ENCODE data around the gene MEIS2.

MEIS2 gene

DNA sequence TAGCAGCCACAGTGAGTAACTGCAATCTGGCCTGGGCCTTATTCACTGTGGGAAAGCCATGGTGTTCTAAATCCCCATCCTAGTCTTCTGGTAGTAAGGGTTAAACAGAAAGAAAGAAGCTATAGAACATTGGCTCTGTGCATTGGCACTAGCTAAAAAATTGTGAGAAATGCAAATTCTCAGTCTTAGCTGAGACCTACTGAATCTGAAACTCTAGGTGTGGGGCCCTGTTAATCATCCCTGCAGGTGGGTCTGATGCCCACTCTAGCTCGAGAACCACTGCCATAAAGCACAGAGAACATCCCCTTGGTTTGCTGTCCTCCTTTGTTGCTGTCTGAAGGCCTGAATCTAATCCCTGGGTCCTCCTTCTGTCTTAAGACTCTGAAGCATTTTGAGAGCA, 59.3 kb downstream of the MEIS2 start:
- H3K4me1 Mint-ChIP-seq (ENCODE audit: low read depth) = no peaks in the 10 kb centered on the region
- no peak overlapping the region for H3K4me3 Mint-ChIP-seq
- no peaks in the 10 kb centered on the region for H3K27me3 Mint-ChIP-seq
- H3K9me3 Mint-ChIP-seq = no peaks in the 10 kb centered on the region
- intact Hi-C loops (cut with micrococcal nuclease) = no loop called here
- H3K27ac Mint-ChIP-seq = no peak overlapping the region
- H3K36me3 Mint-ChIP-seq (ENCODE audit: low read depth) = no peaks in the 10 kb centered on the region

DNA sequence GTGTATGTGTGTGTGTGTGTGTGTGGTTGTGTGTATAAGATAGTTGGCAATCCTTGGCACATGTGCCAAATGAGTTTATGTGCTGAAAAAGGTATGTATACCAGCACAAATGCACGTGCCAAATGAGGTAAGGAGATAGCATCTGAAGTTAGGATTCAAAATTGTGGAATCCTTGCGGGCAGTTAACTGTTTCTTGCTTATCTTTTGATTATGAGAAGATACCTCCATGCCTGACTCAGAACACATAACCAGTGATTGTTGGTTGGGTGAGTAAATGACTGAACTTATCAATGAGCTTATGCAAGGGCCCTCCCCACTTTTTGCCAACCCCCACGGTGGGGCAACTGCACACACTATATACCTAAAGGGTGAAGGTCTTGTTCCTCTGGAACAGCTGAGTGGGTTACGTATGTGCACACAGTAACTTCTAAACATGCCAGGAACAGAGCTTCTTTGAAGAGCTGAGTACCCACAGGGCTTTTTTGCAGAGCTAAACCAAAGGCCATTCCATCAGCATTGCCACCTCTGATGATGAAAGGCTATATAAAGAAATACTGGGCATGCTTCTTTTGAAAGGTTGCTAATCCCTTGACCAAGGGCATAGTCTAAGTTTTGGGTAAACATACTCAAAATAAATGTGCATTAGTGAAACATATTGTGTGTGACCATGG, 60.1 kb downstream of the MEIS2 start:
- Mint-ChIP-seq H3K36me3 (ENCODE audit: low read depth) (no peaks in the 10 kb centered on the region), H3K9me3 (no peaks in the 10 kb centered on the region), H3K4me1 (ENCODE audit: low read depth) (no peaks in the 10 kb centered on the region), H3K4me3 (no peak overlapping the region), H3K27me3 (no peaks in the 10 kb centered on the region), H3K27ac (no peak overlapping the region)
- intact Hi-C loops (cut with micrococcal nuclease) = no loop called here

DNA sequence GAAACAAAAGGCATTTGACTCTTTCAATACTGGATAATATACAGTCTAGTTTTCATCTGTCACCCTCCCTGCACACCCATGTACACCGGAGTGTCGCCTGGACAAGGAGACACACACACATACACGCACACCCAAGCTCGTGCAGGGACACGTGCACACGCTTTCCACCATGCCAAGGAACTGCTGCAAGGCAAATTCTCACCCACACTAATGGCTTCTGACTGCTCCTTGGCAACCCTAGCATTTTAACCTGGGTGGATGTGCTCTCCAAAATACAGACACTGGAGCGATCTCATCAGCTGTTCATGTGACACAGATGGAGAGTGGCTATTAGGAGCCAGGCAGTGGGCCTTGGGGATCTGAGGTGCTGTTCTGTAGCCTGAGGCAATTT, 61.6 kb downstream of the MEIS2 start:
- Mint-ChIP-seq H3K4me3 (no peak overlapping the region), H3K27ac (no peak overlapping the region)

DNA sequence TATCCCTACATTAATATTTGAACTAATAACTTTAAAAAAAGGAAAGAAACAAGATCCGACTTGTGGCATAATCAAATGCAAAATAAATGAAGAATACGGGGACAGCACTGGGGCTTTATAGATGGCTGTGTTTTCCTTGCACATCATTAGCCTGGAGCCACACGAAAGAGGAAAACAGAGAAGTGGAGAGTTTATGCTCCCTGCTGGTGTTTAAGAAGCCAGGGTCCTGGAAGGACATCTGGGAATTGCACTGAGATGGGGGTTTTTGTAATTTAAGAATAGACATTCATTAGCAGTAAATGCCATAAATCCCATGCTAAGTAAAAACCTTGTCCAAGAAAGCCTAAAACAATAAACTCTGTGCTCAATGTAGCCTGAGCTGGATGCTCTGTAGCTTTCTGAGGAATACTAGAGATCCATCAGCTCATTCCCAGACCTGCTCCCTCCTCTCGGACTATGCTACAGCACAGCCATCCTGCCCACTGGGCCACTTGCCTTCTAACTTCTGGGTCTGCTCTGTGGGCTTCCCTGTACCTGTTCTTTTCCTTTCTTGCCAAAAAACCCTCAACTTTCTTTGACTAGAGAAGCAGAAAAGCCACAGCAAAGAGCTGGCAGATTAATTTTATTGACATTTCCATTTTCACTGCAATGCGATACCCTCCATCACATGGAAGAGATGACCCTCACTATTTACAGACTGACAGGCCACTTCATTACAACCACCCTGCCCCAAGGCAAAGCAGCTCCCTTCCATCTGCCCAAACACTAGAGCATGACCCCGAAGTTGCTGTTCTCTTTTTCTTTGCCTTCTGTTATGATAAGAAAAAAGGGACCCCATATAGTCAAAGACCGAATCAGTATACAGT, 62.3 kb downstream of the MEIS2 start:
- Mint-ChIP-seq H3K27ac (no peak overlapping the region), H3K9me3 (no peaks in the 10 kb centered on the region), H3K27me3 (no peaks in the 10 kb centered on the region), H3K4me1 (ENCODE audit: low read depth) (no peaks in the 10 kb centered on the region), H3K4me3 (no peak overlapping the region), H3K36me3 (ENCODE audit: low read depth) (no peaks in the 10 kb centered on the region)
- intact Hi-C loops (cut with micrococcal nuclease) = no loop called here

More for the DNA sequence above, 61.6 kb downstream of the MEIS2 start:
- no peaks in the 10 kb centered on the region for H3K36me3 Mint-ChIP-seq (ENCODE audit: low read depth)
- H3K4me1 Mint-ChIP-seq (ENCODE audit: low read depth) = no peaks in the 10 kb centered on the region
- intact Hi-C loops (cut with micrococcal nuclease) = no loop called here
- no peaks in the 10 kb centered on the region for H3K27me3 Mint-ChIP-seq
- no peaks in the 10 kb centered on the region for H3K9me3 Mint-ChIP-seq

DNA sequence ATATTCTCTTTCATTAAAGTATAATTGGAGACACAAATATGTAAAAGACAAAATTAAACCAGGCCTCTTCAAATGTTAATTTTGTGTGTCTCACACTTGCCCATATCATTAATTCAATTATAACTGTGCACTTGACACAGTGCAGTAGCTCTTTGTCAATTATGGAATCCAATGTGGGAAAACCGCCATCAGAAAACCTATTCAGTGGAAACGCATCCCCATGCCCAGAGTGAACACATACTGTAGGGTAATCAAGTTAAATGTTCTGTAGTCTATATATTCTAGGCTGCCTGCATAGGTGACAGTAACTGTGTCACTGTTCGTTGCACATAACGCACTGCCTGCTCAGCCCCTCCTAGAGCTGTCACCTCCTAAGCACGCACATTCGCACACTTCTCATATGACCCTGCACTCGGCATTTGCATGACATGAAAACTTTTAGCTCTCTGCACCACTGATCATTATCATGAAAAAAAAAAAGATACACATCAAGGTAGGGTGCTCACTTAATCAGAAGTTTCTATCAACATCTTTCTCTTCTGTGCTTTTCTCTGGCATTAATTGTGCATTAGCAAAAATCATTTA, 63.2 kb downstream of the MEIS2 start:
- intact Hi-C loops (cut with micrococcal nuclease) = no loop called here
- Mint-ChIP-seq H3K4me1 (ENCODE audit: low read depth) (no peaks in the 10 kb centered on the region), H3K4me3 (no peak overlapping the region), H3K27ac (no peak overlapping the region), H3K9me3 (no peaks in the 10 kb centered on the region), H3K36me3 (ENCODE audit: low read depth) (no peaks in the 10 kb centered on the region), H3K27me3 (no peaks in the 10 kb centered on the region)

DNA sequence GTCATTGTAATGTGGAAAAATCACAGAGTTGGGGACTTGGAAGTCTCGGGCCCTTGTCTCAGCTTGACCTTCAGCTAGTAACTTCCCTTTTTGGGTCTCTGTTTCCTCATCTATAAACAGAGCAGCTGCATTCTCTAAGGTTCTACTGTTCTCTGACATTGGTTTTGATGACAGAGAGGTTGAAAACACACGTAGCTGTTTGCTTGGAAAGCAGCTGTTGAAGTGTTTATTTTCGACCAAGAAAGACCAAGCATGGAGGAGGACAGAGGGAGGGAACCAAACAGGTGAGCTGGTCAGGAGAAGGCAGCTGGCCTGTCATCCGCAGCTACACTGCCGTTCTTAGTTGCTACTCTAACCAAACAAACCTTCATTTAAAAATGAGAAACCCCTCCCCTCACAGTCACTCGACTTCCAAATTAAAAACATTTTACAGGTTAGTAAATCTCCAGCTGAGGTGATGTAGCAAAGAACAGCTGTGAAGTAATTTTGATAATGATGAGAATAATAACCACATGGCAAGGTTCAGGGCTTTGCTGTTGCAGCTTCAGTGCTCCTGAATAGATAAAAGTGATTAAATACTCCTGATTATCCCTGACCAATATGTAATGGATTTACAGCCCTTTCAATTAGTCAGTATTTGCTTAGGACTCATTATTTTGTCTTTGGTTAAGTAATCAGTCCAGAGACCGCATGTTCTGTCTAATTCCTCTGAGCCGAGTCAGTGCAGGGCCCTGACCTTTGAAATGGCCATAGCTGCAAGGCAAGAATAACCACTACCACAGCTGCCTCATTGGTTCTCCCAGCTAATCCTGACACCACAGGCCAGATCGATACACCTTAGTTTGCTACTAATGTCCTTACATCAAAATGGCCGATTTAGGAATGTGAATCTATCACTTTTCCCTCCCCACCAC, 65.3 kb downstream of the MEIS2 start:
- H3K36me3 Mint-ChIP-seq (ENCODE audit: low read depth) = no peaks in the 10 kb centered on the region
- no peaks in the 10 kb centered on the region for H3K27me3 Mint-ChIP-seq
- H3K27ac Mint-ChIP-seq = no peak overlapping the region
- intact Hi-C loops (cut with micrococcal nuclease) = no loop called here
- H3K4me1 Mint-ChIP-seq (ENCODE audit: low read depth) = no peaks in the 10 kb centered on the region
- H3K4me3 Mint-ChIP-seq = no peak overlapping the region
- no peaks in the 10 kb centered on the region for H3K9me3 Mint-ChIP-seq

DNA sequence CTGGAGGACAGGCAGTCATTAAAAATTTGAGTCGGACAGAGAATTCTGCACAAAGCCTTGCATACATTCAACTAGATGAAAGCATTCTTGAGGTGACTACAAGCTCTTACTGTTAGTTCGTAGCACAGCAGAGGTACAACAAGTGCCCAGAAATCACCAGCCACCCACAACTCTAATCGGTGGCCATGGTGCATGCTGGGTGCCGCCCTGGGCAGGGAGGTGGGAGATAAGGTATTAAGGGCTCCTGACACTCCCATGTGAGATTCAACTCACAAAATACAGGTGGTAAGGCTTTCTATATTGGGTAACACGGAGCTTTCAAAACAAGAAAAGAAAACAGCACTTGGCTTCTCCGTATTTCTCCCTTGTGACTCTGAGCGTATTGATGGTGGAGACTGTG, 66.0 kb downstream of the MEIS2 start:
- H3K27me3 Mint-ChIP-seq = no peaks in the 10 kb centered on the region

DNA sequence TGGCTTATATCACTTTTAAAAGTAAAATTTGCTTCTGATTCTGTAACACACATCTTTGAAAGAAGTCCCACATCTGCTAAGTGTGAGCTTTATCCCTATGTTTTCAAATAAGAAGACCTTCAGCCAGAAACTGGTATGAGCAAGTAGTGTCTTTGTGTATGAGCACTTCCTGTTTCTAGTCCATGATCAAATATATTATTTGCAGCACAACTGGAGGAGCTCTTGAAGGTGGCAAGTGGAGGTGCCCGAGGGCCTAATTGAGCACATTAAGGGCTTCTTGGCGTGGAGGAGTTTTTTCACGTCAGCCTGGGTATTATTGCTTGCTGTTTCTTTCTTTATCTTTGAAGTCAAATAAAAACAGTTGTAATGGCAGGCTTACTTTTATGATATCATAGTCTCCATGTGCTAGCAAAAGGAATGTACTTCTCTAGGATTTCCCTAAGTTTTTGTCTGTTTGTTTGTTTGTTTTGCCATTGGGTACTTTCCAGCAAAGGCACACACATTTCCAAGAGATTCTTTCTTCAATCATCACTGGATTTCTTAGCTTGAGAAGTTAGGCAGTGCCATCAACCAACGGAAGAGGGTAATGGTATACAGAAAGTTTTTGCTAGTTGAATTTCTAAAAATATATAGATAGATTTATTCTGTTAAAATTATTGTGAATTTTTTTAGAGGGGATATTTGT, 68.1 kb downstream of the MEIS2 start:
- Mint-ChIP-seq H3K9me3 (no peaks in the 10 kb centered on the region), H3K4me3 (no peak overlapping the region), H3K27me3 (no peaks in the 10 kb centered on the region), H3K4me1 (ENCODE audit: low read depth) (no peaks in the 10 kb centered on the region), H3K36me3 (ENCODE audit: low read depth) (no peaks in the 10 kb centered on the region), H3K27ac (no peak overlapping the region)
- intact Hi-C loops (cut with micrococcal nuclease) = no loop called here

More for the DNA sequence above, 66.0 kb downstream of the MEIS2 start:
- no peaks in the 10 kb centered on the region for H3K36me3 Mint-ChIP-seq (ENCODE audit: low read depth)
- intact Hi-C loops (cut with micrococcal nuclease) = no loop called here
- no peaks in the 10 kb centered on the region for H3K4me1 Mint-ChIP-seq (ENCODE audit: low read depth)
- H3K27ac Mint-ChIP-seq = no peak overlapping the region
- no peaks in the 10 kb centered on the region for H3K9me3 Mint-ChIP-seq
- H3K4me3 Mint-ChIP-seq = no peak overlapping the region

DNA sequence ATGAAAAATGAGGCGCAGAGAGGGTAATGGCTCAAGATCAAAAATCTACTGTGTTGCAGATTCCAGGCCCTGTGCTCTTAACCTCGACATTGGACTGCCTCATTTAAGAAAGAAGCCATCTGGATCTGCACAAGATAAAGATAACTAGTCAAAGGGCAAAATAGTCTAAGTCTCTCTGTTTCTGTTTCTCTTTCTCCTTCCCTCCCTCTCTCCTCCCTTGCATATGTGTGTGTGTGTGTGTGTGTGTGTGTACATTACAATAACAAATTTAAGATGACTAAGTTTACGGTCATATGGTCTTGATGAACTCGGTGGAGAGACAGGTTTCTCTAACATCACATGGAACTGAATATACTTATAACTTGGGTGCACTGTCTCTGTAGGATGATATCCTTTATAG, 69.2 kb downstream of the MEIS2 start:
- H3K36me3 Mint-ChIP-seq (ENCODE audit: low read depth) = no peaks in the 10 kb centered on the region
- H3K27me3 Mint-ChIP-seq = no peaks in the 10 kb centered on the region
- no peaks in the 10 kb centered on the region for H3K4me1 Mint-ChIP-seq (ENCODE audit: low read depth)
- no peak overlapping the region for H3K27ac Mint-ChIP-seq
- no peaks in the 10 kb centered on the region for H3K9me3 Mint-ChIP-seq
- H3K4me3 Mint-ChIP-seq = no peak overlapping the region
- intact Hi-C loops (cut with micrococcal nuclease) = no loop called here

DNA sequence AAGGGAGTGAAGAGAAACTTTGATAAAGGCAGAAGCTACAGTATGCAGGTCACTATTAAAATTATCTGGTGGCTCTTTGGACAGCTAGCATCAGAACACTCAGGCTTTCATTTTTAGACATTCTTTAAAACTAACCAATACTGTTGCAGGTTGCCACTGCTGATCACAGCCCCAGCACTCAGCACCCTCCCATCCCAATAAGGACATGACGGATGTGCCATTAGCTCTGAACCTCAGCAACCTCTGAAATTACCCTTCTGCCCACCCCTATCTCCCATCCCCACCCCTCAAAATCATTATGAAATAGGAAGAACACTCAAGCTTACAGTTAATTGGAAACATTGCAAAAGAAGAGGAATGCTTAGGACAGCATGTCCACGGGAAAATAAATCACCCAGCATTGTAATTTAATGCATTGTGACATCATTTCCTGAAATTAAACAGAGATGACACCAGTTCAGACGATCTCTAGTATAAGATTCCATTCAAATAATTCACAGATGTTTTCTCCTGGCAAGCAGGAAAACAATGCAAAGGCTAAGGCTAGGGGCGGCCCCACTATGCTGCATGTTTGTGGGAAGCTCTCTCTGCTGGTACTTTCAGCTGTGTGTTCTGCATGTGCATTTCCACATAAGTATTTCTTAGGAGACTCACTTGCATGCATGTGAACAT, 71.6 kb downstream of the MEIS2 start:
- intact Hi-C loops (cut with micrococcal nuclease) = no loop called here
- Mint-ChIP-seq H3K4me3 (no peak overlapping the region), H3K27me3 (no peaks in the 10 kb centered on the region), H3K27ac (no peak overlapping the region), H3K4me1 (ENCODE audit: low read depth) (no peaks in the 10 kb centered on the region), H3K36me3 (ENCODE audit: low read depth) (no peaks in the 10 kb centered on the region), H3K9me3 (peaks cover 8% of the 10 kb centered on the region)

DNA sequence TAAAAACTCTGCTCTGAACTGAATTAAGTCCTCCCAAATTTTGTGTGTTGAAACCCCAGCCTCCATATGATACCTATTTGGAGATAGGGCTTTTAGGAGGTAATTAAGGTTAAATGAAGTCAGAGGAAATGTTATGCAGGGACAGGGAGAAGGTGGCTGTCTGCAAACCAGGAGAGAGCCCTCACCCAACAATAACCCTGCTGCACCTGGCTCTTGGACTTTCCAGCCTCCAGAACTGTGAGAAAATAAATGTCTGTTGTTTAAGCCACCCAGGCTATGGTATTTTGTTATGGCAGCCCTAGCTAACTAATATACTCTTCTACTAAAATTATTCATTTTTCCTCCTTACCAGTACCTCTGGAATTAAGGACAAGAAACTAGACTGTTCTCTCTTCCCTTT, 79.5 kb downstream of the MEIS2 start:
- no peaks in the 10 kb centered on the region for H3K27me3 Mint-ChIP-seq
- intact Hi-C loops (cut with micrococcal nuclease) = no loop called here
- H3K27ac Mint-ChIP-seq = no peak overlapping the region
- no peak overlapping the region for H3K4me3 Mint-ChIP-seq
- no peaks in the 10 kb centered on the region for H3K4me1 Mint-ChIP-seq (ENCODE audit: low read depth)
- no peaks in the 10 kb centered on the region for H3K36me3 Mint-ChIP-seq (ENCODE audit: low read depth)
- H3K9me3 Mint-ChIP-seq = peaks cover 15% of the 10 kb centered on the region

DNA sequence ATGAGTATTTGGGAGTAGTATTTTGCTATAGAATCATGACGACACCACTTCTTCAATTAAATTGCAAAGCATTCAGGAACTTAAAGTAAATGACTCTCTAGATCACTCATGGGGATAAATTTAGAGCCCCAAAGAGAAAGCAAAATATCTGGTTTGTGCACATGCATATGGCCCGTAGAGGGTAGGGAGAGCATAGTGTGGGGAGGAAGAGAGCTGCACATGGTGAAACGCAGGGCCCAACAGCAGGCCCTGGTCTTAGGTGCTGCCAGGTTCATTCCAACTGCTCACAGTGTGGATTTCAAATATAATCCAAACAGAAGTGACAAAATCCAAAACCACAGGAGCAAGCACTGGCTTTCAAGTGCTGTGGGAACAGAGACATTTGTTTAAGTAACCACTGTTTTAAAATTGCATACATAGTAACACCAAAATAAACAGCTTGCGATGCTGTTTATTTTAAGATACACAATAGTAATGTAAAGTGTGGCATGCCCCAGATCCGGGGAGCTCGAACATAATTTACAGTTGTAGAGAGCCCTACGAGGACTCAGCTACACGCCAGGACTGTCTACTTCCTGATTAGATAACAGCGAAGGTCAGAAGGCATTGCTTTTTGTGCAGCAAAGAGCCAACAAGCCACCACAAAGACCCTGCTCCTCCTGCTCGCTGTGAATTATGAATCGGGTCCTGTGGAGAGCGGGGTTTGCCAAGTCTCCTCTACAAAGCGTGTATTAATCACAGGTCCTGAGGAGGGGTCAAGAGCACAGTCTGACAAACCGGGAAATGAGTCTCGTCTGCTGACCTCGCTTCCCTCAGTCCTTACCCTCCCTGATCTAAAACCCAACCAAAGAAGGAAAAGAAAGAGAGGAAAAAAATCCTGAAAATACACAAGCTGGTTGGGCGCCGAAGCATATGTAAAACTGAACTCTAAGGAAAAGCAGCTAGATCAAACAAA, 80.6 kb downstream of the MEIS2 start:
- H3K4me3 Mint-ChIP-seq = no peak overlapping the region
- no peak overlapping the region for H3K27ac Mint-ChIP-seq
- H3K4me1 Mint-ChIP-seq (ENCODE audit: low read depth) = no peaks in the 10 kb centered on the region
- H3K9me3 Mint-ChIP-seq = peaks cover 15% of the 10 kb centered on the region
- H3K36me3 Mint-ChIP-seq (ENCODE audit: low read depth) = no peaks in the 10 kb centered on the region
- intact Hi-C loops (cut with micrococcal nuclease) = no loop called here
- H3K27me3 Mint-ChIP-seq = no peaks in the 10 kb centered on the region

Data from dendritic cell treated with granulocyte-macrophage colony-stimulating factor and Interleukin-4, amounts not matched to agents 40 ng/mL and 50 ng/mL, for 4 days (primary cell).